Activated T-helper 9 cell treated with anti-CD3 and anti-CD28 coated beads, Interleukin-2, amount 50 U/mL, for 16 hours (primary cell): ENCODE data around the gene FOXL1.

Source experiments
- DNase-seq: peaks from one replicate; pipeline ENCODE4 v3.0.0-alpha.2; 2020; ENCODE audit warnings: low read depth

Gene FOXL1

DNA sequence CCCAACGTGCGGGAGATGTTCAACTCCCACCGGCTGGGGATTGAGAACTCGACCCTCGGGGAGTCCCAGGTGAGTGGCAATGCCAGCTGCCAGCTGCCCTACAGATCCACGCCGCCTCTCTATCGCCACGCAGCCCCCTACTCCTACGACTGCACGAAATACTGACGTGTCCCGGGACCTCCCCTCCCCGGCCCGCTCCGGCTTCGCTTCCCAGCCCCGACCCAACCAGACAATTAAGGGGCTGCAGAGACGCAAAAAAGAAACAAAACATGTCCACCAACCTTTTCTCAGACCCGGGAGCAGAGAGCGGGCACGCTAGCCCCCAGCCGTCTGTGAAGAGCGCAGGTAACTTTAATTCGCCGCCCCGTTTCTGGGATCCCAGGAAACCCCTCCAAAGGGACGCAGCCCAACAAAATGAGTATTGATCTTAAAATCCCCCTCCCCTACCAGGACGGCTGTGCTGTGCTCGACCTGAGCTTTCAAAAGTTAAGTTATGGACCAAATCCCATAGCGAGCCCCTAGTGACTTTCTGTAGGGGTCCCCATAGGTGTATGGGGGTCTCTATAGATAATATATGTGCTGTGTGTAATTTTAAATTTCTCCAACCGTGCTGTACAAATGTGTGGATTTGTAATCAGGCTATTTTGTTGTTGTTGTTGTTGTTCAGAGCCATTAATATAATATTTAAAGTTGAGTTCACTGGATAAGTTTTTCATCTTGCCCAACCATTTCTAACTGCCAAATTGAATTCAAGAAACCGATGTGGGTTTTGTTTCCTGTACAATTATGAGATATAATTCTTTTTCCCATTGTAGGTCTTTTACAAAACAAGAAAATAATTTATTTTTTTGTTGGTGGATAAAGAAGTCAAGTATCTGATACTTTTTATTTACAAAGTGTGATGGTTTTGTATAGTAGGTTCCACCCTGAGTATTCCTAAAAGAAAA, 9.4 kb upstream of the FOXL1 start:
- no peak for DNase-seq

DNA sequence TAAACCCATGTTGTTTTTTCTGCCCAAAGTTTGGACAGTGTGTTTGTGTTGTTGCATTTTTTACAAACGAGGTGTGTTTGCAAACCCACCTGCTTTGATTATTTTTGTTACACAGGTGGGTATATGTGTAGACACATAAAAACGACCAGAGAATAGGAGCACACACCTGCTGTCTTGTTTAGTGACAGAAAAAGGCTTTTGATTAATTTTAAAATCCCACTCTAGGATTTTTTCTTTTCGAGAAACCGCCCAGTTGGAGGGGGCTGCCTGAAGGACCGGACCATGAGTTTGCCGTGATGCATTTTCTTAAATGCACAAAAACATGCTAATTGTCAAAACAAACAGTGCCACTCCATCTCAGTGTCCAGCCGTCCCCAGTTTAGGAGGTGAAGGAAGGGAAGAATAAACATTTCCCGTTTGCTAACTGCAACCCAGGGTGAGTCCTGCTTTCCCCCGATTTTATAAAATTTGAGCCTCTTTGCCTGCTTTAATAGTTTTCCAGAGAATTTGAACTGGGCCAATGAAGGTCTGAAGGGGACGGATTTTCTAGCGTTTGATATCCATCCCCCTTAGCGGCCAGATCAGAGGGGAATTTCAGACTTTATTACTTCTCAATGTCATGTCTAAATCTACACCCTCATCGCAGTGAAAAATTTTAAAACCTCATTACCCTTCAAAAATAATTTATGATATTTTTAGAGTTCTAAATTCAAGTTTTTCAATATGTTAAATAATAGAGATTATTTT, 8.5 kb upstream of the FOXL1 start:
- DNase-seq = no peak

DNA sequence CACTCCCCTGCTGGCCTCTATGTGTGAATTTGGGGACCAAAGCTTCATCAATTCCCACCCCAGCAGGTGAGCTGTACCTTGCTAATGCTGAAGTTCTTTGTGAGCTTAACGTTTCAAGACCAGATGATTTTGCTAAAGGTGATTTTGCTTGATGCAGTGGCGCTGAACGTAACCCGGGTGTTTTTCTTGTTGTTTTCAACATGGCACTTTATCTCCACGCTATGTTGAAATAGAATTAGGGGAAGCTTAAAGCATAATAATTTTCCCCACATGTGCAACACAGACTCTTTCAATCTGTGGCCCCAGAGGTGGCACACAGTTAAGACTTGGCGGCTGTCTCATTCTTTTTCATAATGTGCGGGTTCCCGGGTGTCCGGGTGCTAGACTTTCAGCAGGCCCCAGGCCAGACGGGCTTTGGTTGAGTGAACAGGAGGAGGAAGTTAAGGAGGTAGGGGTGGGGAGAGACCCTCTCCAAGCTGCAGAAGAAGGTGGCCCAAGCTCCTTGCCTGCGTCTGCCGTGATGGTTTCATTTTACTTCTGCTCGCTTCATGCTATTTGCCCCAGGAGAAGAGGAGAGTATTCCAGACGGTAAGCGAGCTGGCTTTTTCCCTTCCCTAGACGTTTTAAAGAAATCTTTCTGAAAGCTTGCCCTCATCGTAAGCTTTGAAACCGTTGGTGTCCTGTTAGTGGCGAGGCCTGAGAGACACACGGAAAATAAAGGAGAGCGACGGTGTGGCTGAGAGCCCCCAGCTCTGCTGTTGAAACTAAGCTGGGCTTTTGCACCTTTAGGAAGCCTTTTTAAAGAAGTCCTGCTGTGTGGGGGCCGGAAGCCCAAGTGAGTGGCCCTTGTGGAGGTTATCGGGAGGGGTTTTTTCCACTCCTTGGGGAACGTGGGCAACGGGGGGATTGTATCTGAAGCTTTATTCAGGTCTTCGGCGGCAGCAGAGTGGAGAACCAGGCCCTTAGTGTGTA, 7.5 kb upstream of the FOXL1 start:
- DNase-seq = no peak

DNA sequence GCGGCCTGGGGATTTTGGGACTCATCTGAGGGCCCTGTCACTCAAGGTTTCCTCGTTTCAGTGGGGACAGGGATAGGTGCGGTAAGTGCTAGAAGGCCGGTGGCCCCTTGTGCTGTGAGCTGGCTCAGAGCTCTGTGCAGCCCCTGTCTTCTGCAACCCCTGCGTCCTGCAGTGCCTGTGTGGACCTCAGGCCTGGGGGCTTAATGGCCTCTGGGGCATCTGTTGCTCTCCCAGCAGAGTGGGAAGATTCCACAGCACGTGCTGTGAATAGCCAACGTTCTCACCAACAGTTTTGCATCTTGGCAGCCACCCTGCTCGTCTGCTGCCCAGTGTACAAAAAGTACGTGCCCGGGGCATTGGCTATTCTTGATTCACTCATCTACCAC, 6.8 kb upstream of the FOXL1 start:
- no peak for DNase-seq

DNA sequence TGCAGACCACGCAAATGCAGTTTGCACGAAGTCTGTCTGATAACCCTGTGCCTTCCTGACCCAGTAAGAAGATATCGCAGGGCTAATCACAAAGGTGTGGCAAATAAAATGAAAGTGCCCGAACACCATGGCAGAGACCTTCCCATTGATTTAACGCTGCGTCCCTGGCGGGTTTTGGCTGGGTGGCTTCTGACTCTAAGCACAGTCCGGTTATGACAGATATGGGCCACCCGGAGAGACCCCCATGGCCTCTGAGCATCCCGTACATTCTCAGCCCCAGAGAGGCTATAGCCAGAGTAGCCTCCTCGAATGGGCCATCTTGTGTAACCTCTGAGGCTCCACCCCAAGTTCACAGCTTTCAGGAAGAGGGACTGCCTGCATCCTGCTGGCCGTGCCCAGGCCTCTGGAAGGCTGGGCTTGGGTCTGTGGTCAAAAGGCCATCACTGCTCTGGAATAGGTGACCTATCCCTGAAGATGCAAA, 6.3 kb upstream of the FOXL1 start:
- DNase-seq = no peak

DNA sequence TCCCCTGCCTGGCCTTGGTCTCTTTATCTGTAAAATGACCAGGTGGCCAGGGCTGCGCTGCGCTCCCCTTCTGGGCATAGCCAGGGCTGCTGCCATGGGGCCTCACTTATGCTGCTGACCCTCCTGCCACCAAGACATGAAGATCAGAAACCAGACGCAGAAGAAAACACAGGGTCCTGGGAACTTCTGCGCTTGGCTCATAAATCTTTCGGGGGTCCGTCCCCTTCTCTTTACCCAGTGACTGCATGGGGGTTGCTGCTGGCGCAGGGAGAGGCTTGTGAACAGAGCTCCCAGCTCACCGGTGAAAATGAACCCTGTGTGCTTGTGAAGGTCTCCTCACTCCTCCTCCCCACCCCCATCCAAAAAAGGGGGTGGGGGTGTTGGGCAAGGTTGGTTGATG, 5.7 kb upstream of the FOXL1 start:
- no peak for DNase-seq

DNA sequence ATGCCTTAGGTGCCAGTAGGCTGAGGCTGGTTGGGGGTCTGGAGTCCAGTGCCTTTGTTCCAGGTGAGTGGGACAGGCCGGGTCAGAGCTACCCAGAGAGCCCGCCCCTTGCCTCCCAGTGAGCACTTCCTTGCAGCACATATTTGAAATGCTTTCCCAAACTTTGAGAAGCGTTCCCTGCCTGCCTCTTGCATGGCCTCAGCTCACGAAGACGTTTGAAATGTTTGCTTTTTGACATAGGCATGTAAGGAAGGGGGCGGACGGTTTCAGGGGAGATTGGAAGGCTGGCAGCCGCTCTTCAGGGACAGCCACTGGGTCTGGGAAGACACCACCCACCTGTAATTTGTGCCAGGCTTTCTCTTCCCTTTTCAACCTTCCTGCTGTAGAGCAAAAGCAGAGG, 5.1 kb upstream of the FOXL1 start:
- no peak for DNase-seq

DNA sequence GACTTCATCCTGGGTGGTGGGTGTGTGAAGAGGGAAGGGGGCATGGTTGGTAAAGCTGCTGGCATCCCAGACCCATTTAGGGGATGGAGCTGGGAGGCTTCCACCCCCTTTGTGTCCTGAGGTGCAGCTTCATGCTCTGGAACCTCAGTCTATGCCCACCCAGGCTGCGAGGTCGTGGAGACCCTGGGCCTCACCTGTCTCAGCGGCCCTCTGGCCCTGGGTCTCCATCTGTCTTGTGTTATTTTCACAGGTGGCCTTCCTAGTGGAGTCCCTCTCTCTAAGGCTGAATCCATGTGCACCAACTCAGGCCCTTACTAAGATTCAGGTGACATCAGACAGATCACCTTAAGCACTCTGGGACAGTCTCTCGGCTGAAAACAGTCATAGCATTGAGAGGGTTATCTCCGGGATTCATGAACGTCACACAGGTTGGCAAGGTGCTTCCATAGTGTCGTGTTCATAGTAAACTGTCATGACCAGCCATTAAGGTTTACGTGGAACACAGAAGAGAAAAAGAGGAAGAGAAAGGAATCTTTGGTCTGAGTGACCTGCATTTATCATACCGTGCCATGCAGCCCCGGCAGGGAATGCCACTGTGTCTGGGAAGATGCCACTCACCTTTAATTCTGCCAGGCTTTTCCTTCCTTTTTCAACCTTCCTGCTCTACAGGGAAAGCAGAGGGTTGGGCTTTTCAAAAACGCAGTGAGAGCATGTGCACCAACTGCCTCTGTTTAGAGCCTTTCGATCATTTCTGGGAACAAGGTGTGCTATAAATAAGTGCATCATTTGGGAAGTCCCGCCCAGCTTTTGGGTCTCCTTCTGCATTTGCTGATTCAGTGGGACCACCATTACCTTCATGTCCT, 4.5 kb upstream of the FOXL1 start:
- no peak for DNase-seq

DNA sequence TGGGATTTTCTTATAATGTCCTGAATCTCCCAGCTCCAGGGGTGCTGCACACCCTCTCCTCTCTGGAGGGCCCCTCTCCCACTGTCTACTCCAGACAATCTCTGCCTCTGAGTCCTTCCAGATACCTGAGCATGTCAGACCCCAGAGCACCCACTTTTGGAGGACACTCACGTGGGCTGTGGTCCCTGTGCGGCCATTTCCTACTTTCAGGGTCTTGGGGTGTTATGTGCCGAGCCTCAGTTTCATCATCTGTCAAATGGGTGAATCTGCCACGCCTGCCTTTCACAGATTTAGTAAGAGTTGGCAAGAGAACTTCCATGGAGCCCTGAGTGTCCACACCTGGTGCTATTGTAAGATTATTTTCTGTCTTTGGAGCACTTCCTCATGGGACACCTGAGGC, 3.7 kb upstream of the FOXL1 start:
- no peak for DNase-seq

DNA sequence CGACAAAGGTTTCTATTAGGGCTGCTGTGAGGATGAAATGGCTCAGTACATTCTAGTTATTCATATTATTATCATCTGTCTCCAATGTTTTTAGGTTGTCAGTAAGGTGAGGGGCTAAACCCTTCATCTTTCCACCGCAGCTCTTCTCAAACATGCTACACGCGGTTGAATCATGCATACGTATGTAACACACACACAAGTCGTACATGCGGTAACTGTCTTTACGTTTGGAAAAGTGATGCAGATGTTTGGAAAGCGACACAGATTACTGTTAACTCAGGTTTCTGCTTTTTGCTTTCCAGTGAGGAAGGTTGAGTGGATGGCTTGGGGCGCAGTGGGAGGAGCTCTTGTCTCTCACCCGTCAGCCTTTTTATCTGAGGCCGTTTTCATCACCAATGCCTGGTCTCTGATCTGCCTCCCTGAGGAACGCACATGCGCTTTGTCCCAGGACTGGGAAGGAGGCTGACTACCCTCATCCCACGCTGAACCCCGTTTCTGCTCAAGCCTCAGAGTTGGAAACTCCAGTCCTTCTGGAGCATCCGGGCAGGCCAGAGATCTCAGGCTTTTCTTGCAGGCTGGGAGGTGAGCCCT, 3.2 kb upstream of the FOXL1 start:
- DNase-seq = no peak

DNA sequence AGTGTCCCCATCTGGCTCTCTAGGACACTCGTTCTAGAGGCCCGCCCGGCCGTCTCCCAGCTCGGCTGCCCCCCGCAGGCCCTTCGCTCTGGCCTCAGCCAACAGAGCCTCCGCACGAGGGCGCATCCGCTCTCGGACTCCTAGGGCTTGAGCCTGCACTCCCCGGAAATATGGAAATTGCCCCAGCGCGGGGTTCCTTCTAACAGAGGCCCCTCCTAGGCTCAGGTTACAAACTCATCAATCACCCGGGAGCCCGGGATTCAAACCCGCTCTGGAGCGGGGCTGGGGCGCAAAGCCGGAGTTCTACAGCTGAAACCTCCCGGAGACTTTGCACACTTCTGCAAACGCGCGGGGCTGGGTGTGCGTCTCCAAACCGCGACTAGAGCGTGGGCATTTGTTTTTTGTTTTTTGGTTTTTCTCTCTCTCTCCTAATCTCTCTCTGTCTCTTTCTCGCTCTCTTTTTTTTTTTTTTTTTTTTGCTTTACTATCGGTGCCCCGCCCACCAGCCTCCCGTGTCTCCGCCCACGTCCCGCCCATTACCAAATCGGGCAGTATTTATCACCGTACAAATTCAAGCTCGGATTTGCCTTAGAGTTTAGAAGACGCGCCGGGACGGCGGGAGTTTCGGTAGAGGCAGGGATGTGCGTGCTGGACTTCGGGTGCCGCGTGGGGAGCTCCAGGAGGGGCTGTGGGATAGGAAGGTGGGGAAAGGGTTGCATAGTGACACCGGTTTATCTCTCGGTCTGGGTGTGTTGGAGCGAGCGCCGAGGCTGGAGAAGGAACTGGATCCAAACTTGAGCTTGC, 2.4 kb upstream of the FOXL1 start:
- DNase-seq = peak; percentile 12

DNA sequence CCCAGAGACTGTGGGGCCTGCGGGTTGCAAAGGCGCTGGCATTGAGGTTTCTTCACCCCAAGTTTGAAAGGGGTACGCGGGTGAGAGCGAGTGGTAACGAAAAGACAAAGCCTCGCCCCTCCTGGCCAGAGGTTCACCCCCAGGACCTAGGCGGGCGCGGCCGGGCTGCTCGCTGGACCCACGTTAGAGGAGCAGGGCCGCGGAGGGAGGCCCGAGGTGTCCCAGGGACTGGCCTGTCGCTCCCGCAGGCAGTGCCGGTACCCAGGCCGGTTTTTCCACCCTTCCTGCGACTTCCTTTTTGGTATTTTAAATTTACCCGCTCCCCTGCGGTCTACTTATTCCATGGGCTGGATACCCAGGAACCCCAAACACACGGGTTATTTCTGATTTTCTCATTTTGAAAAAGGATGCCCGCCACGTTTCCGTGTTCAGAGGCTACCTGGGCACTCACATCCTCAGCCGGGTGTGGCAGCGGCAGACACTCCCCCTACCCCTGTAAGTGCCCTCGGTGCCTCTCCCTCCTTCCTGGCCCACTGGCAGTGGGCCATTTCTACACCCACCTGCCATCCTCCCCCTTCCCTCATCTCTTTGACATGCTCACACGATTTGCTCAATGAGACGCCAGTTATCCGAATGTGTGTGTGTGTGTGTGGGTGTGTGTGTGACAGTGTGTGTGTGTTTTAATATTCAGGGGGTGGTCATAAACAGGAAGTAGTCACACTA, 1.6 kb upstream of the FOXL1 start:
- DNase-seq = no peak

DNA sequence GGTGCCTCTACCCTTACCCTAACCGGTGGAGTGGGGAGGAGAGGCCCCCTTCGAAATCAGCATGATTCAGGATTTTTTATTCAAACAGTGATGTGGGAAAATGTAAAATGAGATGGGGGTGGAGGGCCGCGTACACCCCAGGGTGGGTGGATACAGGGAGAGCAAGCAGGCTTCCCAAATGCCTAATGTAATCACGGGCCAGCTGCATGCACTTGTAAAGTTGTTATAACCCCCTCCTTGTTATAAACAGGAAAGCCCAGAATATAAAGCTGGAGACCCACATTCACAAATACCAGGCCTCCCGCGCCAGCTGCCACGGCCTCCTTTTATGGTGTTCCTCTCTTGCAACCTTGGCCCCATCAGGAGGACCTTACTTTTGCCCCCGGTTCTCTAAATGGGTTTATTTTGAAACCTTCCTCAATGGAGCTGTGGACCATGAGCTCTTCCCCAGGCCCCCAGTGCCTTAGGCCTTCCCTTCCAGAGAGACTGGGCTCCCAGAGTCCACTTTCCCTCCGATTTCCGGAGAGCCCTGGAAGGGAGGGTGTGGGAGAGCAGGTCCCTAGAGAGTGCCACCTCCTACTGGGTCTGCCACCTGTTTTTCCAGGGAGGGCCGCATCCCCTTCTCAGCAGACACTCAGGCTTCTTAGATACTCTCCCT, 906 bp upstream of the FOXL1 start:
- DNase-seq = no peak

DNA sequence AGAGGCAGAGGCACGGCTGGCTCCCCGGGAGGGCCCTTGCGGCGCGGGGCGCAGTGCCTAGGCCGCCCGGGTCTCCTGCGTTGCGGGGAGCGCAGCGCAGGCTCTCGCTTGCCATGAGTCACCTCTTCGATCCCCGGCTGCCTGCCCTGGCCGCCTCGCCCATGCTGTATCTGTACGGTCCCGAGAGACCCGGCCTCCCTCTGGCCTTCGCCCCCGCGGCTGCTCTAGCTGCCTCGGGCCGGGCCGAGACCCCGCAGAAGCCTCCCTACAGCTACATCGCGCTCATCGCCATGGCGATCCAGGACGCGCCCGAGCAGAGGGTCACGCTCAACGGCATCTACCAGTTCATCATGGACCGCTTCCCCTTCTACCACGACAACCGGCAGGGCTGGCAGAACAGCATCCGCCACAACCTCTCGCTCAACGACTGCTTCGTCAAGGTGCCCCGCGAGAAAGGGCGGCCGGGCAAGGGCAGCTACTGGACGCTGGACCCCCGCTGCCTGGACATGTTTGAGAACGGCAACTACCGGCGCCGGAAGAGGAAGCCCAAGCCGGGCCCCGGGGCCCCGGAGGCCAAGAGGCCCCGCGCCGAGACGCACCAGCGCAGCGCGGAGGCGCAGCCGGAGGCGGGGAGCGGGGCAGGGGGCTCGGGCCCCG, 390 bp downstream of the FOXL1 start:
- no peak for DNase-seq

DNA sequence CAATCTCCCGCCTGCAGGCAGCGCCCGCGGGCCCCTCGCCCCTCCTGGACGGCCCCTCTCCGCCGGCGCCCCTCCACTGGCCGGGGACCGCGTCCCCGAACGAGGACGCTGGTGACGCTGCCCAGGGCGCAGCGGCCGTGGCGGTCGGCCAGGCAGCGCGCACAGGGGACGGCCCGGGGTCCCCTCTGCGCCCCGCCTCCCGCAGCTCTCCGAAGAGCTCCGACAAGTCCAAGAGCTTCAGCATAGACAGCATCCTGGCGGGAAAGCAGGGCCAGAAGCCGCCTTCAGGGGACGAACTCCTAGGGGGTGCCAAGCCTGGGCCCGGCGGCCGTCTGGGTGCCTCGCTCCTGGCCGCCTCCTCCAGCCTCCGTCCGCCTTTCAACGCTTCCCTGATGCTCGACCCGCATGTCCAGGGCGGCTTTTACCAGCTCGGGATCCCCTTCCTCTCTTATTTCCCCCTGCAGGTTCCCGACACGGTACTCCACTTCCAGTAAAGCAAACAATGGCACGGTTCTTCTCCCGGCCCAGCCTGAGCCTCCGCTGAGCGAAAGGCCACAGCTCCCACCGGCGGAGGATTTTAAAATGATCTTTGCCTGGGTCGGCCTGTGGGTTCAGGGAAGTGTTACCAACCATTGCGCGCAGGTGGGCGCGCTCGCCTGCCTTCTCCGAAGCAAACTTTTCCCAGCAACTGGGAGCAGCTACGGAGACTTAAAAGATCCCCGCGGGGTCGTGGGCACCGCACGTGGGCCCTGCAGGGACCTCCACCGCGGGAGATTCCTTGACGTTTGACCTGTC, 1.1 kb downstream of the FOXL1 start:
- no peak for DNase-seq

DNA sequence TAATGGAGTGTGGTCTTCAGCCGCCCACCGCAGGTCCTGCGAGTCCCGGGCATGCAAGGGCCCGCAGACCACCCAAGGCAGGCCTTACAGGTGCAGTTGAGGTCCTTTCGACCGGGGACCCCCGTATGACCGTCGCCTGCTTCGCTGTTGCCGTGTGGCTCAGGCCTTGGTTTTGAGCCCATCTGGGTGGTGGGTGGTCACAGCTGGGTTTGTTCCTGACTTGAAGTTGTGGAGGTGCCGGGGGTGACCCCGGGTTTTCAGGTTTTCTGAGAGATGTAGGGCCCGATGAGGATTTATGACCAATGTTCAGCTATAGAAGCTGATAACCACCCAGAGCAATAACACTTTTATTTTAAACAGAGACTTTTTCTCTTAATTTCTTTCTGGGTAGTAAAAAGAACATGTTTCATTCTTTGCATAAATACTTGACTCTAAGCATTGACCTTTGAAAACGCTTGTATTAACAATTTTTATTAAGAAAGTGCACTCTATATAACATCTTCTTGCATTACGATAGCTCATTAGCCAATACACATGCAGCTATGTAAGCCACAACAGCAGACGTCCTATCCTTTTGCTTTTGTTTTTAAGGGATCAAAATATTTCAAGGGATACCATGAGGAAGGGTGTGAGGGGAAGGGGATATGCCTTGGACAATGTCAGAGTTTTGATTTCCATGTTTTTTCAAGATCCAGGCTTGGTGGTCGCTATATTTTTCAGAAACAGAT, 1.9 kb downstream of the FOXL1 start:
- no peak for DNase-seq

DNA sequence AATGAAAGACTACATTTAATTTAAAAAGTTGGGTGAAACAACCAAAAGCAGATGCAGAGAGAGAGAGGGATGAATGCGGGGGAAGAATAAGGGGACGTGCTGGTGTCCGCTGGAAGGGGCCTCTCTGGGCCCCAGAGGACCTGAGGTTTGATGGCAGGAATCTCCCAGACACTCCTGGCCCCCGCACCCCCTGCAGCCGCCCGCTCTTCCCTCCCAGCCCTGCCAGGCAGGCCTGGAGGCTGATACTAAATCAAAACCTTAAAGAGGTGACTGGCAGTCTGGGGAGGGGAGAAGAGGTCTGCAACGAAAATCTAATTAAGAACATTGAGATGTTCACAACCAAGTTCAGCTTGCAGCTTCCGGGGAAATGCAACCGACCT, 2.4 kb downstream of the FOXL1 start:
- DNase-seq = no peak
